A204.1 (cell line): ENCODE data around the gene ASIC3.
A peak's percentile ranks its signal among the peaks of the same experiment; 100 is the strongest.
"Not testable (repeated sequence)": the region's sequence is repeated elsewhere in the genome, so short reads cannot be mapped to it uniquely, and the experiment has no call there.

ENCODE experiments used
- FAIRE-seq: peaks from 2 replicates; lab custom pipeline; 2012; peaks lifted over from hg19 to GRCh38; lab: Jason Lieb, UNC

Gene ASIC3

DNA sequence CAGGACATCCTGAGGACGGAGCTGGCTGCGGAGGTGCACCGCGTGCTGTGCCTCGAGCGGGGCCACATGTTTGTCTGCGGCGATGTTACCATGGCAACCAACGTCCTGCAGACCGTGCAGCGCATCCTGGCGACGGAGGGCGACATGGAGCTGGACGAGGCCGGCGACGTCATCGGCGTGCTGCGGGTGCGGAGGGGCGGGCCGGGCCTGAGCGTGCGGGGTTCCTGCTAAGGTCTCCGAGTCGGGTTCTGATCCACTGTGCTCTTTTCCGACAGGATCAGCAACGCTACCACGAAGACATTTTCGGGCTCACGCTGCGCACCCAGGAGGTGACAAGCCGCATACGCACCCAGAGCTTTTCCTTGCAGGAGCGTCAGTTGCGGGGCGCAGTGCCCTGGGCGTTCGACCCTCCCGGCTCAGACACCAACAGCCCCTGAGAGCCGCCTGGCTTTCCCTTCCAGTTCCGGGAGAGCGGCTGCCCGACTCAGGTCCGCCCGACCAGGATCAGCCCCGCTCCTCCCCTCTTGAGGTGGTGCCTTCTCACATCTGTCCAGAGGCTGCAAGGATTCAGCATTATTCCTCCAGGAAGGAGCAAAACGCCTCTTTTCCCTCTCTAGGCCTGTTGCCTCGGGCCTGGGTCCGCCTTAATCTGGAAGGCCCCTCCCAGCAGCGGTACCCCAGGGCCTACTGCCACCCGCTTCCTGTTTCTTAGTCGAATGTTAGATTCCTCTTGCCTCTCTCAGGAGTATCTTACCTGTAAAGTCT is 34.4 kb upstream of the ASIC3 start:
- FAIRE-seq, result no peak

DNA sequence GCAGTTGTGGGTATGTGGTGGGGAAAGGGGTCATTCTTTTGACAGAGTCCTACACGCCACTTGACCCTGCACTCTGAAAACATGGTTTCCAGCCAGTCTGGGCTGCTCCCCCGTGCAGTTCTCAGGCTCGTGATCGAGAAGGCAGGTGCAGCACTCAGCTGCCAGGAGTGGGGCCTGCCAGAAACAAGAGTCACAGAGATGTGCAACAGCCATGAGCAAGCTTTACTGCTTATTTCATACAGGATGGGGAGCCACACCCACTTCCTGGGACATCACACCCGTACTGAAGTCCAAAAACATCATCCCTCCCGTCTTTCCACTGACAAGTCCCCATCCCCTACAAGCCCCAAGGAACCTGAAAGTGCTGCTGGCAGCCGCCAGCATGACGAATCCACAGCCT is 33.4 kb upstream of the ASIC3 start:
- FAIRE-seq, result no peak

DNA sequence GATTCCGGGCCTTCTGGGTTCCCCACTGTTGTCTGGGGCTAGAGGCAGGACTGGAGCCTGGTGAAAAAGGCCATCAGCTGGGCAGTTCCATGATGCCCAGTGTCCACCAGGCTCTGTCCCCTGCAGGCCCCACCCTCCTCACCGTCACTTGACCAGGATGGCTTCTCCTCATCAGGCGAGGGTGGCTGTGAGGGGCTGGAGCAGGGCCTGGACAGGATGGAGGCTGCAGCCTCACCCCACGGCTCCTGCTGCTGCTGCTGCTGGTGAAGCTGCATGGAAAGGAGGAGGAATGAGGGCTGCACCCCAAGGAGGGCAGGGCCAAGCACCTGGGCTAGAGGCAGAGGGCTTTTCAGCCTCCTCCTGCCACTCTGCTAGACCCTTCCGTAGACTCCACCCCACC is 32.4 kb upstream of the ASIC3 start:
- FAIRE-seq, result no peak

DNA sequence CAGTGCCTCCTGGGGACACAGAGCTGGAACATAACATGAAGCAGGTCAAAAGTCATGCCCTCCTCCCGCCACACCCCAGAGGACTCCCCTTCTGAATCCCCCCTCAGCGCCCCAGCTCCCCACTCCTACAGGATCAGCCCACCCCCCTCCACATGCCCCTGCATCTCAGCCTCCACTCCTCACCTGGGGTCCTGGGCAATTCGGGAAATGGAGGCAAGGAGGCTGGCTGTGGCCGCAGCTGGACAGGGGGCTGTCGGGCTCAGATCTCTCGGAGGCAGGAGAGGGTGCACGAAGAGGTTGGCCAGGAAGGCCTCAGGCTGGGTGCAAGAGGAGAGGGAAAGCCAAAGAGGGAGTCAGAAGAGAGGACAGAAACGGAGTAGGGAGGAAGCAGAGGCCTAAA is 31.8 kb upstream of the ASIC3 start:
- no peak for FAIRE-seq

DNA sequence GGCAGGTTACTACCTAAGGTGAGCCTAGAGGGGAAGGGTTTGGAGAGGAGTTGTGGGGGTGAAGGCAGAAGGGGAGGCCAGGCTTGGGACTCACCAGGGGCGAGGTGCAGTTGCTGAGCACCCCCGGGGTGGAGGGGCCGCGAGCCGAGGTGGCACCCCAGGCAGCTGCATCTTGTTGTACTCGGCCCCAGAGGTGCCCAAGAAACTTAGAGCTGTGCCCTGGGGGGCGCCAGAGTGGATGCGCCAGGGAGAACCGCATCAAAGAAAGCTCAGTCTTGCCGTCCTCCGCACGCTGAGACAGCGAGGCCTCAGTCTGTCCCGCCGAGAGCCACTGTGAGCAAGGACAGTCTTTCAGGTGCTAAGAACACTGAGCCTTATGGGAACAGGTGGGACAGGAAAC is 31.4 kb upstream of the ASIC3 start:
- no peak for FAIRE-seq

DNA sequence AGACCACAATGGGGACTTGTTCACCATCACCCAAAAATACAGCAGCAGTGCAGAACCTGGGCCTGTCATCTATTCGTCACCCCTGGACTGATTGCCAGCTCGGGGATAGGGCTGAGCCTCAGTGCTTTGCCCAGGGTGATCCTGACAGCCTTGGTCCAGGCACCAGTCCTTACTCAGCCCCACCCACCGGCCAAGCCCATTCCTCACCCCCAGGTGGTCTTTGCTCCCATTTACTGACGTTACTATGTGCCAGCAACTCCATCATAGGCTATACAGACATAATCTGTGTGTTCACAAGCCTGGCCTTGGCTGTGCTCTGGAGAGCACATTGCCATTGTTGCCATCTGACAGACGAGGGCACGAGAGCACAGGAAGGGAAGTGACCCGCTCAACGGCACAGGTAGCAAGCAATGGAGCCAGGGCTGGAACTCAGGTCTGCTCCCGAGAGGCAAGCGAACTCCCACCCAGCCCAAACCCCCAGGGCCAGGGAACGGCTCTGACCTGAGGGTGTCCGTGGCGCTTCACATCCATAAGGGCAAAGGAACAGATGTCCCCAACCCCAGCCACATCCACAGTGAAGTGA is 30.9 kb upstream of the ASIC3 start:
- no peak for FAIRE-seq

DNA sequence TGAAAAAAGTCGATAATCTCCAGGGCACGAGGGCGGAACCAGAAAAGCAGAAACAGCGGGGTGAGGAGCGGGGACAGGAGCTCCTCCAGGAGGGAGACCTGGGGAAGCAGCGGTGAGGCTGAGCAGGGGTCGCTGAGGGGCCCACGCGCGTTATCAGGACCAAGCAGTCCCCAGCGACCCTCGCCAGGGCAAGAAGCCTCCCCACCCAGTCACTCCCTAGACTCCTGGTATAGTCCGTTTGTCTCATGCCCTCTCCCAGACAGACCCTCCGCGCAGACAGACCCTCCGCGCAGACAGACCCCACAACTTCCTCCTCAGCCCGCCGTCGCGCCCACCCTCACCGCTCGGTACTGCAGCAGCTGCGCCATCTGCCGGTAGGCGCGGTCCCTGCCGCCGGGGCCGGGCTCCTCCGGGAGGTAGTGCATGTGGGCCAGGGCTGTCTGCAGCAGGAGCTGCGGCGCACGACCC is 30.3 kb upstream of the ASIC3 start:
- FAIRE-seq, result no peak

DNA sequence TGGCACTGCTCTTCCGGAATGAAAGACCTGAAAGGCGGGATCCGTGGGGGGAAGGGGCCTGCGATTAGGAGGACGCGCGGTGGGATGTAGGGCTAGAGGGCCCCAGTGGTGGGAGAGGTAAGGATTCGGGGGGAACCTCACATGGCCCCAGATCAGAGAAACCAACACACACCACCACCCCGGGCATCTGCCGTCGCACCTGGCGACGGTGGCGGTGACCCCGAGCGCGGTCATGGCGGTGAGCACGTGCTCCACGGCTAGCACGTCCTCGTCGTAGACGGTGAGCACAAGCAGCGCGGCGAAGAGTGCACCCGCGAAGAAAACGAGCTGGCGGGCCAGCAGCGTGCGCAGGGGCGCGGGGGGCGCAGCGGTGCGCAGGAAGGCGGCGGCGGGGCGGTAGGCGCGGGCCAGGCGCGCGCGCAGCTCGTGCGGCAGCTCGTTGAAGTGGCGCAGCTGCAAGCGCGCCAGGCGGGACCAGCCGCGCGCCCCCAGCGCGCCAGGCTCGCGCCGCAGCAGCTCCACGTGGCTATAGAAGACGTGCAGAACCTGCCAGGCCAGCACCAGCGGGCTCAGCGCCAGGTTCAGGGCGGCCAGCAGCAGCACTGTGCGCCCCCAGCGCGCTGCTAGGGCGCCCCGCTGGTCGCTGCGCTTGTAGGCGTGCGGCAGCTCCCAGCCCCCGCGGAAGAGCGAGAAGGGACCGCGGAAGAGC is 29.8 kb upstream of the ASIC3 start:
- FAIRE-seq, result no peak

DNA sequence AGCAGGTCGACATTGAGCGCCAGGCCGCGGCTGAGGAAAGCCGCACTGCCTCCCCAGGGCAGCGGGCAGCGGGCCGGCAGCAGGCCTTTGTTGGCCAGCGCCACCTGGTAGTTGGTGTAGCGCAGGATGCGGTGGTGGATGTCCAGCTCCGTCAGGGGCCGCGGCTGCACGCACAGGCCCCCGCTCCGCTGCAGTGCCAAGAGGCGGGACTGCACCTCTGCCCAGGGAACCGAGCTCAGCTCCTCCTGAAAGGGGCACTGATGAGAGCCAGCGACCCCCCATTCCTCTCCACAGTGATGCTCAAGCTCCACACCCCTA is 29.2 kb upstream of the ASIC3 start:
- no peak for FAIRE-seq

DNA sequence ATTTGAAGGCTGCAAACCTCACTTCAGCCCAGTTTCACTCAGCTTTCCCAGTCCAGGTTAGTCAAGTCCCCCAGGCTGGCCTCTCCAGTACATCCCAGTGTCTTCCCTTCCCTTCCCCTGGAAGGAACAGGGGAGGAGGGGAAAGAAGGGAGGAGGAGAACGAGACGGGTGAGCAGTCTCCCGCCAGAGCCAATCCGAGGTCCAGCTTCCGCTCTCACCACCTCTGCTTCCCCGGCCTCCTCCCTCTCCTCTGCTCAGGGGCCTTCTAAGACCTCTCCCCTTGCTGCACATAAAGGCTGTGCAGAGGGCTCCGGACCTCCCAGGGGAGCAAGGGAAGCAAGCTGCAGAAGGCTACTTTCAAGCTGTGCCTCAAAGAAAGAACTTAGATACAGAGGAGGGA is 28.1 kb upstream of the ASIC3 start:
- no peak for FAIRE-seq

DNA sequence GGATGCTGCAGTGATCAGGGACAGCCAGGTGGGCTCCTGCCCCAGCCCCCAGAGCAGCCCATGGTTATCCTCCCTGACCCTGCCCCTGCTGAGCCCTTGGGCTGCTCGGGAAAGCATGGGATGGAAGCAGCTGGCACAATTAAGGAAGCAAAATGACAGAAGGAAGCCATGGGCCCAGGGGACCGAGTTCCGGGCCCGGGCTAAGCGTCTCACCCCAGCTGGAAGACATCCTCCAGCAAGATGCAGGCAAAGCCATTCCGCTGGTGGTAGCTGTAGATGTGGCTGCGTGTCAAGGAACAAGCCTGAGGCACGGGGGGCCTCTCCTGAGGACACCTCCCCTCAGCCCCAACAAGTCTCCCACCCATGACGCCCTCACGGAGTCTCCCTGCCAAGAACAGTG is 25.1 kb upstream of the ASIC3 start:
- FAIRE-seq, result no peak

DNA sequence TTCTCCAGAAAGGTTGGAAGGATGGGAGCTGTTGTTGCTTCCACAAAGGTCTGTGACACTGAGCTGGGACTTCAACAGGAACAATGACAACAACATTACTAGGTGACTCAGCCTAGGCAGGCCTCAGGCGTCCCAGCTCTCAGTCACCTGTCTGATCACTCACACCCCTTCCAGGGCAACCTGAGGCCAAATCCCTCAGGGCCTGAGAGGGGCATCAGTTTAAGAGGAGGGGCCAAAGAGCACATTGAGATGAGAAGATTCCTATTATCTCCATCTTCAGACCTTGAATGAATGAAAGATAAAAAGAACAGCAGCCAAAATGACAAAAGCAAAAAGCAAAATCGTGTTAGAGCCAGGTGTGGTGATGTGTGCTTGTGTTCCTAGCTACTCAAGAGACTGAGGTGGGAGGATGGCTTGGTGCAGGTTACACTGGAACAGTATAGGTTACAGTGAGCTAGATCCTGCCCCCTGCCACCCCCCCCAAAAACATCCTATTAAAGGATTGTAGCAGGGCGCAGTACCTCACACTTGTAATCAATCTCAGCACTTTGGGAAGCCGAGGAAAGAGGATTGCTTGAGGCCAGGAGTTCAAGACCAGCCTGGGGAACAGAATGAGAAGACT is 23.8 kb upstream of the ASIC3 start, which contains the start of gene ATG9B:
TSS of gene ATG9B (minus strand) at position 60 of the 622 bp plus-strand sequence. CDS start 71 bp downstream, outside the sequence.
- no peak for FAIRE-seq

DNA sequence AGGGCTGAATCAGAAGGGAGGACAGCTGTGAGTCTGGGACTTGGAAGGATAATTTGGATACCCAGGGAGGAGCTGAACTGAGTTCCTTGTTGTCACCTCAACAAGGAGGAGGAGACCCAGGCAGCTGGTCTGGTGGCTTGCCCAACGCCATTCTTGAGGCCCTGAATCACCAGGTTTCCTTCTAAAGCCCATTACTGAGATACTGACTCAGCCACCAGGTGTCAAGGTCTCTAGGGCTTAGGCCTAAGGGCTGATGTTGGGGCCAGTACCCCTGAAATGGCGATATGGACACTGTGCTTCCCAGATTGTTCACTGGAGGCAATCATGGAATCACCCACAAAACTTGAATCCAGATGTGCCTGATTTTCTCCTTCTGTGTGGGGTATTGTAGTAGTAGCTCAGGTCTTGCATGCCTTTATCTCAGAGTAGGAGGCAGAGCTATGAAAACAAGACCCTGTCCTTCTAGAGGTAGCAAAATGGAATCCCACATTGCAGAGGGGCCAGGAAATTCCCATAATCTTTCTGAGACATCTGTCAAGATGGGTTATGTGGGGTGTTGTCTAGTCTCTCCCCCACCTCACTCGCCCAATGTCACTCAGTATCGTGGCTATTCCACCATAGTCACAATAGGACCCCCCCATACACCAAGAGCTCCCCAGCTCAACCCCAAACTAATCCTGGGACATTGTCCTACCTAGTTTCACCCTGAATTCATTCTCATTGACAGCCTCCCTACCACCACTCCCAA is 22.2 kb upstream of the ASIC3 start:
- no peak for FAIRE-seq

DNA sequence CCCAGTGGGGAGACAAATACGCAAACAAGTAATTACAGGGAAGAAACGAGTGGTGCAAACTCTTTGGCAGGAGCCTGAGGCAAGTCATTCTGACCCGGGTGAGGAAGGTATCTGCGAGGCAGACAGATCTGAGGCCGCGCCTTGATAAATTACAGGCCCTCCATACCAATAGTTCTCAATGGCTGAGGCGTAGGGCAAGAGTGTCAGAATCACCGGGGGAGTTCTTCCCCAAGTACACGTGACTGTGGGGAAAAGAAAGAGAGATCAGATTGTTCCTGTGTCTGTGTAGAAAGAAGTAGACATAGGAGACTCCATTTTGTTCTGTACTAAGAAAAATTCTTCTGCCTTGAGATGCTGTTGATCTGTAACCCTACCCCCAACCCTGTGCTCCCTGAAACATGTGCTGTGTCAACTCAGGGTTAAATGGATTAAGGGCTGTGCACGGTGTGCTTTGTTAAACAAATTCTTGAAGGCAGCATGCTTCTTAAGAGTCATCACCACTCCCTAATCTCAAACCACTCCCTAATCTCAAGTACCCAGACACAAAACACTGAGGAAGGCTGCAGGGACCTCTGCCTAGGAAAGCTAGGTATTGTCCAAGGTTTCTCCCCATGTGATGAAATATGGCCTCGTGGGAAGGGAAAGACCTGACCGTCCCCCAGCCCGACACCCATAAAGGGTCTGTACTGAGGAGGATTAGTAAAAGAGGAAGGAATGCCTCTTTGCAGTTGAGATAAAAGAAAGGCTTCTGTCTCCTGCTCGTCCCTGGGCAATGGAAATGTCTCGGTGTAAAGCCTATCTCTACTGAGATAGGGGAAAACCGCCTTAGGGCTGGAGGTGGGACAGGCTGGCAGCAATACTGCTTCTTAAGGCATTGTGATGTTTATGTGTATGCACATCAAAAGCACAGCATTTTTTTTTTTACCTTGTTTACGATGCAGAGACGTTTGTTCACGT is 21.3 kb upstream of the ASIC3 start:
- not testable (repeated sequence) for FAIRE-seq

DNA sequence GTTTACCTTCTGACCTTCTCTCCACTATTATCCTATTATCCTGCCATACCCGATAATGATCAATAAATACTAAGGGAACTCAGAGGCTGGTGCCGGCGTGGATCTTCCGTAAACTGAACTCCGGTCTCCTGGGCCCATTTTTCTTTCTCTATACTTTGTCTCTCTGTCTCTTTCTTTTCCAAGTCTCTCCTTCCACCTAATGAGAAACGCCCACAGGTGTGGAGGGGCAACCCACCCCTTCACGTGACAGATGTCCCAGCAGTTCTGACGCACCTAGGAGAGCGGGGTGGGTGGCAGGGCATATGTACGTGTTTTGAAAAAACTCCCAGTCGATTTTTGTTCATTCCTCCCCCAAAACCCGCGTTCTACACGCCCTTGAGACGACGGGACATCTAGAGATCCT is 20.6 kb upstream of the ASIC3 start:
- FAIRE-seq, result not testable (repeated sequence)

DNA sequence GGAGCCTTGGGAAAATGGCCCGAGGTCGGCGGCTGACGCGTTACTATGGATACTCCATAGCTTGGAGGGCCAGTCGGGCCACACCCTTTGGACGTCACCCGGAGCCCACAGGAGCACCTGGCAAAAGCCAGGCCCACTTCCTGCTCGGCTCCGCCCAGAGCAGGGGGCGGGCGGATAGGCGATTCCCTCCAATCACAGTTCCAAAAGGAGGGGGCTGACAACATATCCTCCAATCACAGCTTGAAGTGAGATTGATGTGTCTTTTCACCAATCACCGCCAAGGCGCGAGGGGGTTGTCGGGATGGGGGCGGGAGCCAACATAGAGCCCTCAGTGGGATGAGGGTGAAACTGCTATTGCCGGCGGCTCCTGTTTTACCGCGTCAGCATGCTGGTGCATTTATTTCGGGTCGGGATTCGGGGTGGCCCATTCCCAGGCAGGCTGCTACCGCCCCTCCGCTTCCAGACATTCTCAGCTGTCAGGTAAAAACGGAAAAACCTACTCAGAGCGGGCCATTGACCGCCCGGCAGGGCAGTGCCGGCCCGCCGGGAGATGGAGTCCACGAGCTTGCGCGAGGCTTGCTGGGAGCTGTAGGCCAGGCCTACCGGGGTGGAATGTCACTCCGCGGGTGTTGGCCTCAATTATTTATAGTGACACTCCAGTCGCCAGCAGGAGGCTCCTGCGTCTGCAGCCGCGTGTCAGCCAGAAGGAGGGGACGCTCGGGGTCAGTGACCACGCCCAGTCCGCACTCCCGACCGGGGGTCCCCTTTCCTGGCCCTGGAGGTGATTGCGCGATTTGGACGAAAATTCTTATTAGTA is 20.0 kb upstream of the ASIC3 start, which contains the start of gene ABCB8:
TSS of gene ABCB8 (plus strand) at position 320 of the 817 bp plus-strand sequence. CDS start at position 386, 66 bp downstream.
- peak; percentile 98 for FAIRE-seq

DNA sequence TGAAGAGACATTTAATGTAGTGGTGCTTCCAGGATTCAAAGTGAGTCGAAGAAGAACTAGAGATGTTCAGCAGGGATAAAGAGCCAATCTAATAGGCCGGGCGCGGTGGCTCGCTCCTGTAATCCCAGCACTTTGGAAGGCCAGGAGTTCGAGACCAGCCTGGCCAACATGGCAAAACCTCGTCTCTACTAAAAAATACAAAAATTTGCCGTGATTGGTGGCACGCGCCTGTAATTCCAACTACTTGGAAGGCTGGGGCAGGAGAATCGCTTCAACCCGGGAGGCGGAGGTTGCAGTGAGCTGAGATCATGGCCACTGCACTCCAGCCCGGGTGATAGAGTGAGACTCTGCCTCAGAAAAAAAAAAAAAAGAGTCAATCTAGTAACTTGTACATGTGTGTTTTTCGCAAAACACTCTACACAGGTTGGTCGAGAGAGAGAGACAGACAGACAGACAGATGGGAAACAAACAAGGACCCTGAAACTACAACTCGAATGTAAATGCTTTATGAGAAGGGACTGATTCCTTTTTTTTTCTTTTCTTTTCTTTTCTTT is 19.3 kb upstream of the ASIC3 start:
- no peak for FAIRE-seq

DNA sequence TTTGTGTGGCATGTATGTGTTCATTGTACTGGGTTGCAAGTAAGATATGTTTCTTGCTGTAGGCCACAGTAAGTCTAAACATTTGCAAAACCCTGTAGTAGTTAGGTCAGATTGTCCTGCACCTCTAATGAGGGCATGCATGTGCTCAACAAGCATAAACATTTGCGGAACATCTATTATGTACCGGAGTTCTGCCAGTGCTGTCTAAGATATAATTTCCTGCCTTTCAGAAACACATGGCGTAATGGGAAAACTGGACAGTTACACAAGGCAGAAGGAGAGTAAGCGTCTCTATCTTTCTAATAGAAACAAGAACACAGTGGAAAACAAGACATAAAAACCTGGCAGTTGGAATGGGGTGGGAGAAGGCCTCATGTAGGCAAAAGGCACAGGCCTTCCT is 17.3 kb upstream of the ASIC3 start:
- no peak for FAIRE-seq

DNA sequence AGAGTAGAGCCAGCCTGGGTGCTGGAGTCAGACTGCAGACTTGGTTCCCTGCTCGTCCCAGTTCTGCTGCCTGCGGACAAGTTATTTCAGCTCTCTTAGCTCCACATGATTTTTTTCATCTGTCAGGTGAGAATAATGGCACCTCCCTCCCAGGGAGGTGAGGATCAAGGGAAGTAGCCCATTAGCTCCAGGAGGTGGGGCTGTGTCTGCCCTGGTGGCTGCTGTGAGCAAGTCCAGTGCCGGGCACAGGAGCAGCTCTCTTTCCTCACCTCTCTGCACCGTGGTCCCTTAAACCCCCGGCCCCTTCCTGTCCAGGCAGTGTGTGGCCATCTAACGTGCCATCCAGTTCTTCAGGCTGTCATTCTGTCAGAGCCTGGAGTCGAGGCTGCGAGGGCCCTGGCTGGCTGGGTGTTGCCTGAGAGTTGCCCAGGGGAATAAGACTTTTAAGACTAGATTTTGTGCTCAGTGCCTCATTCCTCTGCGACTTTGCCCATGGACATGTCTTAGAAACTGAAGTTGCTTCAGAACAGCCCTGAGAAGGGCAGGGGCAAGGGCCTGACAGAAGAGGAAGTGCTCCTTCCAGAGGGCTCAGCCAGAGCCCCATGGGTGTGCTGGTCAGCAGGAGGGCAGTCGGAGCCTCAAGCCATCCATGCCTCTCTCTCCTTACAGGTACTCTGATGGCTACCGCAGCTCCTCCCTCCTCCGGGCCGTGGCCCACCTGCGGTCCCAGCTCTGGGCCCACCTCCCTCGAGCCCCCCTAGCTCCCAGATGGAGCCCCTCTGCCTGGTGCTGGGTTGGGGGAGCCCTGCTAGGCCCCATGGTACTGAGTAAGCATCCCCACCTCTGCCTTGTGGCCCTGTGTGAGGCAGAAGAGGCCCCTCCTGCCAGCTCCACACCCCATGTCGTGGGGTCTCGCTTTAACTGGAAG is 15.1 kb upstream of the ASIC3 start:
- no peak for FAIRE-seq
